Pons (tissue), 1 donor: ENCODE data around the gene KCTD8.

Source experiments
- DNase-seq: peaks from one replicate; pipeline ENCODE4 v3.0.0-alpha.2; 2016; ENCODE audit warnings: low spot score

KCTD8 gene

GRCh38 chr4:44448521-44449461 lies at the start of gene KCTD8:
TSS of gene KCTD8 (minus strand) at chr4:44448809.
- peak; percentile 97 for DNase-seq

GRCh38 chr4:44494810-44495701 lies 46.4 kb upstream of the KCTD8 start:
- no peak for DNase-seq

- DNase-seq = peak; percentile 43
These were observed 45.3 kb upstream of the KCTD8 start for GRCh38 chr4:44493924-44494323.

GRCh38 chr4:44487341-44487740 lies 38.7 kb upstream of the KCTD8 start:
- DNase-seq = no peak

- DNase-seq = no peak
These were observed 31.1 kb upstream of the KCTD8 start for GRCh38 chr4:44479731-44480130.

- no peak for DNase-seq
These were observed 13.7 kb upstream of the KCTD8 start for GRCh38 chr4:44462259-44462658.

- no peak for DNase-seq
These were observed 775 bp downstream of the KCTD8 start for GRCh38 chr4:44447563-44448504.

- DNase-seq = no peak
These were observed 1.6 kb downstream of the KCTD8 start for GRCh38 chr4:44446801-44447562.

- no peak for DNase-seq
These were observed 2.4 kb downstream of the KCTD8 start for GRCh38 chr4:44446191-44446590.

- DNase-seq = peak; percentile 84
These were observed 9.9 kb downstream of the KCTD8 start for GRCh38 chr4:44438687-44439086.

- no peak for DNase-seq
These were observed 14.4 kb downstream of the KCTD8 start for GRCh38 chr4:44434247-44434646.

- peak; percentile 84 for DNase-seq
These were observed 22.9 kb downstream of the KCTD8 start for GRCh38 chr4:44425614-44426208.

- DNase-seq = no peak
These were observed 25.7 kb downstream of the KCTD8 start for GRCh38 chr4:44422912-44423311.

- no peak for DNase-seq
These were observed 27.1 kb downstream of the KCTD8 start for GRCh38 chr4:44421330-44422065.

GRCh38 chr4:44415251-44415650 lies 33.4 kb downstream of the KCTD8 start:
- DNase-seq = no peak

- DNase-seq = peak; percentile 3
These were observed 80.0 kb downstream of the KCTD8 start for GRCh38 chr4:44368413-44369167.

- DNase-seq = no peak
These were observed 94.4 kb downstream of the KCTD8 start for GRCh38 chr4:44354172-44354571.

- DNase-seq = no peak
These were observed 97.5 kb downstream of the KCTD8 start for GRCh38 chr4:44351069-44351468.

GRCh38 chr4:44342800-44343199 lies 105.8 kb downstream of the KCTD8 start:
- no peak for DNase-seq
